Fibroblast of lung (primary cell): Measurements from ENCODE around the gene CAMTA1.

Experiments used
- CTCF ChIP-seq, 2 donors: IDR thresholded peaks in 1 of 2; conservative IDR thresholded peaks in 1 of 2; 1 replicate in 1 of 2; 2 replicates in 1 of 2; pipeline ENCODE4 v1.5.1; 2011 to 2012; ENCODE audit warnings: low read length in 2 of 2, control low read depth in 1 of 2, inconsistent platforms in 1 of 2, low read depth in 1 of 2, mild to moderate bottlenecking in 1 of 2
- EZH2 ChIP-seq: IDR thresholded peaks from 2 replicates; pipeline ENCODE4 v1.5.1; 2012; ENCODE audit warnings: low read length, control low read depth, mild to moderate bottlenecking; ENCODE audit errors: missing control alignments

- TF ChIP-seq CTCF (conservative IDR thresholded peaks at IDR 0.05 in 1 of 2, IDR thresholded peaks at IDR 0.05 in 1 of 2; ENCODE audit: low read depth in 1 of 2, low read length in 2 of 2) = no peak
- TF ChIP-seq EZH2 = no peak
Measured at GRCh38 chr1:7722670-7723012, 937.4 kb downstream of the CAMTA1 start.
